Measurements from ENCODE around the gene MRGPRG. TPM values are rescaled to one million over a fixed set of nuclear protein-coding genes. Genes with fewer than 3 reads are reported as not detected.

MRGPRG gene
- total RNA-seq, 1 donor from 2014 or later: not detected

GRCh38 chr11:3196161-3197043 is 22.2 kb downstream of the MRGPRG start:
- Histone ChIP-seq H3K9me3 (replicated peaks) (no peaks in the 10 kb centered on the region), H3K27me3 (ENCODE audit: low read depth) (peaks cover 44% of the 10 kb centered on the region), H3K27ac (replicated peaks) (no peak overlapping the region), H3K4me3 (no peak overlapping the region), H3K4me1 (peaks cover 10% of the 10 kb centered on the region), H3K36me3 (no peaks in the 10 kb centered on the region)
- TF ChIP-seq CTCF (IDR thresholded peaks at IDR 0.05; ENCODE audit: borderline replicate concordance): no peak
- DNase-seq: no peak
- intact Hi-C loops (cut with micrococcal nuclease): no loop called here

GRCh38 chr11:3195251-3196160 is 23.1 kb downstream of the MRGPRG start:
- no peaks in the 10 kb centered on the region for H3K36me3 ChIP-seq
- DNase-seq: no peak
- H3K4me1 ChIP-seq: peaks cover 10% of the 10 kb centered on the region
- intact Hi-C loops (cut with micrococcal nuclease): no loop called here
- no peaks in the 10 kb centered on the region for H3K9me3 ChIP-seq (replicated peaks)
- H3K27ac ChIP-seq (replicated peaks): no peak overlapping the region
- H3K4me3 ChIP-seq: no peak overlapping the region
- H3K27me3 ChIP-seq (ENCODE audit: low read depth): peaks cover 35% of the 10 kb centered on the region
- peak; percentile 59 for TF ChIP-seq CTCF (IDR thresholded peaks at IDR 0.05; ENCODE audit: borderline replicate concordance)

GRCh38 chr11:3194016-3194816 is 24.4 kb downstream of the MRGPRG start:
- H3K4me1 ChIP-seq: peaks cover 10% of the 10 kb centered on the region
- no peaks in the 10 kb centered on the region for H3K36me3 ChIP-seq
- H3K27ac ChIP-seq (replicated peaks): no peak overlapping the region
- intact Hi-C loops (cut with micrococcal nuclease): no loop called here
- TF ChIP-seq CTCF (IDR thresholded peaks at IDR 0.05; ENCODE audit: borderline replicate concordance): no peak
- no peak for DNase-seq
- no peak overlapping the region for H3K4me3 ChIP-seq
- no peaks in the 10 kb centered on the region for H3K9me3 ChIP-seq (replicated peaks)
- peaks cover 23% of the 10 kb centered on the region for H3K27me3 ChIP-seq (ENCODE audit: low read depth)

GRCh38 chr11:3193373-3194015 is 25.1 kb downstream of the MRGPRG start:
- Histone ChIP-seq H3K36me3 (no peaks in the 10 kb centered on the region), H3K4me1 (peaks cover 10% of the 10 kb centered on the region), H3K27me3 (ENCODE audit: low read depth) (peaks cover 17% of the 10 kb centered on the region), H3K27ac (replicated peaks) (no peak overlapping the region), H3K9me3 (replicated peaks) (no peaks in the 10 kb centered on the region), H3K4me3 (no peak overlapping the region)
- DNase-seq: no peak
- TF ChIP-seq CTCF (IDR thresholded peaks at IDR 0.05; ENCODE audit: borderline replicate concordance): no peak
- intact Hi-C loops (cut with micrococcal nuclease): no loop called here

Data from left ventricle myocardium inferior (tissue), 1 donor.